GM19468 (cell line): ENCODE data around the gene GSAP.

Experiments
- ATAC-seq: cut with Tn5 transposase; IDR thresholded peaks from one replicate; pipeline ENCODE4 v1.9.1; 2021; ENCODE audit warnings: mild to moderate bottlenecking, moderate library complexity, moderate number of reproducible peaks; ENCODE audit not compliant: unreplicated experiment; ENCODE audit errors: extremely low read depth

The GSAP gene

DNA sequence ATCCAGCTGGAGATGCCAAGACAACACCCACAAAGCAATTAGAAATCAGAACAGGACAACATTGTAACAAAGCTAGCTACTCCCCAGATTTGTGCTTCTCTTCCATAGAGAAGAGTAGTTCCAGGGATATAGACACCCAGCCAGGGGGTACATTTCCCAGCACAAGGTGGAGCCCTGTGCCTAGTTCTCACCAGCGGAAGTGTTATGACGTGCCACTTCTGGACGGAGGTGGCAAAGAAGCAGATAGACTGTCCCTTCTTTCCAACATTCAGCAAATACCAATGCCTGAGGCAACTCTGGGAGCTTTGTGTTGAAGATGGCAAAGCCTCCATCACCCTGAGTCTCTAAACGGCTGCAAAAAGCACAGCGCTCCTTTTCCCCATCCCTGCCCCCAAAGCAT is 23.4 kb upstream of the GSAP start:
- no peak for ATAC-seq

DNA sequence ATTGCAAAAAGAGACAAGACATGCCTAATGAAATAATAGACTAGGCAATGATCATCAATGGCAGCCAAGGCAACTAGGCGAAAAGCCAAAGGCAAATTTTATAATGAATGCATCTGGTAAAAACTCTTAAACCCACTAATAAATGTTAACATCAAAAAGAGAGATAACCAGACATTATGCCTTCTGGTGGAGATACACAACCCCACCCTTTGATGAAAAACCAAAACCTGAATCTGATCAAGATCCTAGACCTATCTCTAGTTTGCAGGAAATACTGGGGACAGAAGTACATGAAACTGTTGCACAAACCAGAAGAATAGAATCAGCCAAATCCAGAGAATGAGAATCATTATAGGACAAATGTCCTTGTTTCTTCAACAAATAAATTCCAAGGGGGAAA is 22.0 kb upstream of the GSAP start:
- ATAC-seq = no peak

GRCh38 chr7:77434570-77435275 is 18.6 kb upstream of the GSAP start:
- no peak for ATAC-seq

DNA sequence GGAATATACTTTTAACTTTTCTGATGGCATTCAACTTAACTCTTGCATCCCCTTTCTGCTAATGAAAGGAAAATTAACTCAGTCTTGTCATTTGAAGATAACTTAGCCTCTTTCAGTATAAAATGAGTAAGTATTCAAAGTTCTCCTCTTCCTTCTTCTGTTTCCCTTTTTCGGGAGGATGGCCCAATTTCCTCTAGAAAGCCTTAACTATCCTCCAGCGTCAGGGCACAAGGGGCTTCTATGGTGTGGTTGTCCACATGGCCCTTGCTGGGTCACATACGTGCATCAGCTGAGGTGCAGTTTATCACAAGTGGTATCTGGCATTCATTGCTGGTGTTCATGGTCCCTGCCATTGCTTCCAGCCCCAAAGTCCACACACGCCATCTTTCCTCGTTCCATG is 17.8 kb upstream of the GSAP start:
- ATAC-seq = no peak

DNA sequence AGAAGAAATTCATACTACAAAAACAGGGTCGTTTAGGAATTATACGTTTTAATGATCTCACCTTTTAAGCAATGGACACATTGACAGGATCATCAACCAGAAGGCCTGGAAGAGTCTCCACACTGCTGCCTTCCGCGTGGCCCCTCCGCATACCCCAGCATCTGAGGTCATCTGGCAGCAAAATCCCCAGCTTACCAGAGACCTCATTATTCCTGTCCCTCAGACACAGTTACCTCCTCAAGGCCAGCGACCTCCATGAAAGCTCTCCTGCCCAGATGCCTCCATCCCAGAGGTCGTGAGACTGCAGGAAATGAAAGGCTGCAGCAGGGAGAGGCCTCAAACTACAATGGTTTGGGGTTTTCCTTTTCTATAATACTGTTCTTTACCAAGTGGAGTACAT is 14.8 kb upstream of the GSAP start:
- no peak for ATAC-seq

DNA sequence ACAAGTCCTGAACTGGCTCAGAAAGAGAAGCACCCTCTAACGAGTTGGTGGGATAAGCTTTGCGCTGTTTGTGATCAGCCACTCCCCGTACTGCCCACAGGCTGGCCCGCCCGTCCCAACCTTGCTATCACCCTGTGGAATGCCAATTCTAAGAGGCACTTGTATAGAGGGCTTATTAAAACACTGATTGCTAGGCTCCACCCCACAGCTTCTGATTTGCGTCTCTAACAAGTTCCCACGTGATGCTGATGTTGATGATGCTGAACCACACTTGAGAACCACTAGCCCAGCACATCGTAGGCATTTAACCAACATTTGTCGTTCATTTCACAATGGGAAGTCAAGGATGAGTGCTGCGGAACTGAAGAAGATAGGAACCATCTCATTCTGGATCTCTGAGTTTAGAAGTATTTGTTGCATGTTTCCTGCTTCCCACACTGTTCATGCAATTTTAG is 12.7 kb upstream of the GSAP start:
- no peak for ATAC-seq

DNA sequence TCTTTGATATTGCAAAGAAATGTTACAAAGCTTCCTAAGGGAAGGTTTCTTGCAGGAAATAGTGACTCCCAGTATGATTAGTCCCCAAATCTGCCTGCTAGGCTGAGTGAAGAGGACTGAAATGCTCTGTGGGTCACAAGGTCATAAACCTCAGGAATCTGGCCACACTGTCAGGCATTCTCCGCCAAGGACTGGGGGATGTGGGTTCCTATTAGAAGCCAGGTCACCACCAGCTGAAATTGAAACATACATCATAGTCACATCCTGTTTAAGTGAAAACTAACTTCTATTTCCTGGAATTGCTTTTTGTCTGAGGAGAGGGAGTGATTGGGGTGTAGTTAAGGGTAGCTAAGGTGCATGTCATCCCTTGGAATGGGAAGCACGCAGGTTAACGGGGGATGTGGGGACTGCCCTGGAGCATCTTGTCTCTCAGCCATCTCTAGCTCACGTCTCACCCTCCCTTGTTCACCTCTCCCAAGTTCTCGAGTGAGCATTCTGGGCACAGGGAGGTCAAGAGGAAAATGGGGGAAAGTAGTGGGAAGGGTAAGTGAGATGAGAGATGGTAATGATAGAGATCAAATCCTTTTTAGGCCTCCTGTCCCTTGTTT is 12.0 kb upstream of the GSAP start:
- no peak for ATAC-seq

- ATAC-seq = no peak
Measured at GRCh38 chr7:77426521-77427051, 10.4 kb upstream of the GSAP start.

DNA sequence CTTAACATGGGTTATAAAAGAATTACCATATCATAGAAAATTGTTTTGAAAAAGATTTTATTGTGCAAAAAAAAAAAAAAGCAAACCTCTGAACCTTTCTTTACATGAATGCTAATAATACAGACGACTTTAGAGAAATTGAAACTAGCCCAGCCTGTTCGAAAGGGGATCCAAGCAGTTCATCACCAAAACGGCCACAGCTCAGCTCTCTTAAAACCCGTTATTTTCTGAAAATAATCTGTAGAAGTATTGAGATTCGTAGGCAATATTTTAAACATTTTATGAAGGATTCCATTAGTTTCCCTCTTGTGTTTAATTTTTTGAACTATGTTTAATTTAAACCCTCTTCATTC is 9.9 kb upstream of the GSAP start:
- no peak for ATAC-seq

DNA sequence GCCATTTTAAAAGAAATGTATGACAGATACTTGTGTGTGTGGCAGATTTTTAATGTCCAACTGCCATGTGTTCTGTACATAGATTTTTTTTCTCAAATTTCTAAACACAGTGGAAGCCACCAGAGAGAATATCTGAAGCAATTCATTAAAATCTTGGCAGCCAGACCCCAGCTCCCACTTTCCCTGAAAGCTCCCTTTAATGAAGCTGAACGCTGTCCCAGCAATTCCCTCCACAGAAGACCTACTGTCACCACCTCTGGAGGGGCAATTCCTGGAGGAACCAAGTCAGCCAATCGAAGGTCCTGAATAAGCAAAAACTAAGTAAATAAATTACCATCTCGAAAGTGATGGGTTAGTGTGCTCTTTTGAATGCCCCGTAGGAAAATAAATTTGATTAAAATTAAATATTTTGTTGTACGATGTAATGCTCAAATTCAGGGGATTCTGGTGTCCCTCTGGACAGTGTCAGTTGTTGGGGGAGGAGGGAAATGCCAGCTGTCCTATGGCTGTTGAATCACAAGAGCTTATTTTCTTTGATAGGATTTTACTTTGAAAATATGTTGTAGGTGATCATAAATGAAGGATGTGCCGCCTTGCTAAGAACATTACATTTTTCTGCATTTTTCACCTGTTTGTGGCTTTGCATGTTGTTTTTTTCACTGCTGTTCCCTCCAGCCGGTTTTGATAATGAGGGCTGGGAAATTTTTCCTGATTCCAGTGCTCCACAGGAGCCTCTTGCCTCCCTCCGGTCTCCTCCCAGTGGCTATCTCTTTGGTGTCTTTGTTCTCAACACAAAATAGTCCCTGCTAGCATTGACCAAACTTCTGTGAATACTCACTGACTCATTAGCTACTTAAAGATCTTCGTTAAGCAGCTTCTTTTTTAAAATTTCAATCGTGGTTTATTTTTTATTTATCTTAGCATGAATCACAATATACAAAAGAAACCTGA is 9.2 kb upstream of the GSAP start:
- no peak for ATAC-seq

DNA sequence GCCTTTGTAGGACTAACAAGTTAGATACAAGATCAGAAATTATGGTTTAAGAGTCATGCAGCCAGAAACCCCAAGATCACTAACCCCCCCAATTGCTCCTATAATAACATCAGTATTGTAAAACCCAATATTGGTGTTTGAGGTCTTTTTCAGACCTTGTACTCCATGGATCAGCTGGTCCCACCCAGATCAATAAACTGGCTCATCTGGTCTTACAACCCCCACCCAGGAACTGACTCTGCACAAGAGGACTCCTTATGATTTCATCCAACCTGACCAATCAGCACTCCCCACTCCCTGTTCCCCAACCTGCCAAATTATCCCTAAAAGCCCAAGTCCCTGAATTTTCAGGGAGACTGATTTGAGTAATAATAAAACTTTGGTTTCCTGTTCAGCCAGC is 6.4 kb upstream of the GSAP start:
- ATAC-seq = no peak

DNA sequence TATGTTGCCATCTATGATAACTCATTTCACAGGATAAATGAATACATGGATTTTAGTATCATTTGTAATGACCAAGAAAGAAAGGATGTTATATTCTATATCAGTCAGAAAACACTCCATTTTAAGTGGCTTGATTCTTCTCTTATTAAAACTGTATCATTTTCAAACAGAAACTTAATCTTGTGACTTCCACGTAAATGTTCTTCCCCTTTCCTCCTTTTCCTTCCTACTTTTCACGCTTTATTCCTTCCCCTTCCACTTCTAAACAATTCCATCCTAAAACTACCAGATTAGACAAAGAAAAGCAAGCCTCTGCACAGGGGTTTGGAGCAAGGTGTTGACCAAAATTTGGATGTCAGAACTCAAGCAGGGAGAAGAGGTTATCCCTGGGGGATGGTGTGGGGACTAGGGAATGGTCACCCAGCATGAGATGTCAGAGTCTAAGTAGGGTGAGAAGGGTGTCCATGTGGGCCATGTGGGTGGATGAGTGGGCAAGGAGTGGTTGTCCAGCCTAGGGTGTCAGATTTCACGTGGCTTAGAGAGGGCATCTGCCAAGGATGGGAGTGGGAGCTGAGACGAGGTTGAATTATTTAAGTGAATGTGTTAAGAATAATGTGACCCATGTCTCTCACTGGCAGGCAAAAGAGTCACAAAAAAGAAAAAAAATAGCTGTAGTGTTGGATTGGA is 5.0 kb upstream of the GSAP start:
- ATAC-seq = no peak

- ATAC-seq = no peak
Measured at GRCh38 chr7:77420438-77420837, 4.3 kb upstream of the GSAP start.

GRCh38 chr7:77419102-77419501 is 3.0 kb upstream of the GSAP start:
- ATAC-seq = no peak

DNA sequence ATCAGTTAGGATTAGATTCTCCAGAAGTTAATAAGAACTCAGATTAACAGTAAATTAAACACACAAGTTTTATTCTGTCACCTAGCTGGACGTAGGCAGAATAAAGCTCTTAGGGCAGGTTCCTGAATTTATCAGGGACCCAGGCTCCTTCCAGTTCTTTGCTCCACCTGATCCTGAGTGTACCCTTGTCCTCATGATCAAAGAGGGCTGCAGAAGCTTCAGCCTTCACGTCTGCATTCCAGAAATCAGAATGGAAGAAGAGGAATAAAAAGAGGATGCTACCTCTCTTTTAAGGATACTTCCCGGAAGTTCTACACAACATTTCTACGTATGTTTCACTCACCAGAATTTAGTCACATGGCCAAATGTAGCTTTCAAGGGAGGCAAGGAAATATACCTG is 1.7 kb upstream of the GSAP start:
- no peak for ATAC-seq

- no peak for ATAC-seq
Measured at GRCh38 chr7:77416621-77417371, 647 bp upstream of the GSAP start.

DNA sequence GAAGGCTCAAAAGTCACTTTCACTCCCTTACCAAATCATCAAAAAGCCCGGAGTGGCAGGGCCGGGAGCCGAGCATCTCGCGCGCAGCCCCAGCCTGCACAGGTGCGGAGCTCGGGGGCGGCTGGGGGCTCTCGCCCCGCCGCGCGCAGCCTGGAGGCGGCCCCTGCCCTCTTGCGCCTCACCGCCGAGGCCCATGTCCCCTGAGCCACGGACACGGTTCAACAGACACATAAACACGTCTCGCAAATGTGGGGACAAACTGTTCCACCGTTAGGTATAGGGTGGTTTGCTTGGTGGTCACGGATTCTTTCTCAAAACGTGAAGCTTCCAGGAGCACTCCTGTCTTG is 700 bp downstream of the GSAP start:
- no peak for ATAC-seq

DNA sequence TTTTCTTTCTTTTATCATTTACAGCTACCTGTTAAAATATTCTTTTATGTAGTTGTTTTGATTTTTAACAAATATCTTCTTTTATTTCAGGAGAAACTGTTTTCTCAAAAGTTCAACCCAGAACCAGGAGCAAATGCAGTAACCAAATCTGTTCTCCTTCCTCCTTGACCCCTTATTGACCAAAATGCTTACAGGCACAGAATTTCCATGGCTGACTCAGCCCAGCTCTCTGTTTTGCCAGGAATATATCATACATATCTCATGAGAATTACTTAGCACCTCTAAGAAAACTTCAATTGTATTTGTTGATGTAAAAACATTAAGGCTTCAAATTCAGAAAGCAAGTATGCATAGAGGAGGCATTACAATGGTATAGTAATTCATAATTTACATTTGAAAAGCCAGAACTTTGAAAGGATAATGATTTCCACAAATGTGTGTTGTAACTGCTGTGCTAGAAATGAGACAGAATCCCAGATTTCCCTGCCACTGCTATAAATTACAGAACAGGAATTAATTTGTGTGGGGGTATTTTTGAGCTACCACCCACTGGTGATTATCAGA is 2.2 kb downstream of the GSAP start:
- ATAC-seq = no peak

- no peak for ATAC-seq
Measured at GRCh38 chr7:77413128-77413527, 3.0 kb downstream of the GSAP start.
